ENCODE data around the gene PPM1F.
"Not testable (repeated sequence)": the region's sequence is repeated elsewhere in the genome, so short reads cannot be mapped to it uniquely, and the experiment has no call there.

PPM1F gene

DNA sequence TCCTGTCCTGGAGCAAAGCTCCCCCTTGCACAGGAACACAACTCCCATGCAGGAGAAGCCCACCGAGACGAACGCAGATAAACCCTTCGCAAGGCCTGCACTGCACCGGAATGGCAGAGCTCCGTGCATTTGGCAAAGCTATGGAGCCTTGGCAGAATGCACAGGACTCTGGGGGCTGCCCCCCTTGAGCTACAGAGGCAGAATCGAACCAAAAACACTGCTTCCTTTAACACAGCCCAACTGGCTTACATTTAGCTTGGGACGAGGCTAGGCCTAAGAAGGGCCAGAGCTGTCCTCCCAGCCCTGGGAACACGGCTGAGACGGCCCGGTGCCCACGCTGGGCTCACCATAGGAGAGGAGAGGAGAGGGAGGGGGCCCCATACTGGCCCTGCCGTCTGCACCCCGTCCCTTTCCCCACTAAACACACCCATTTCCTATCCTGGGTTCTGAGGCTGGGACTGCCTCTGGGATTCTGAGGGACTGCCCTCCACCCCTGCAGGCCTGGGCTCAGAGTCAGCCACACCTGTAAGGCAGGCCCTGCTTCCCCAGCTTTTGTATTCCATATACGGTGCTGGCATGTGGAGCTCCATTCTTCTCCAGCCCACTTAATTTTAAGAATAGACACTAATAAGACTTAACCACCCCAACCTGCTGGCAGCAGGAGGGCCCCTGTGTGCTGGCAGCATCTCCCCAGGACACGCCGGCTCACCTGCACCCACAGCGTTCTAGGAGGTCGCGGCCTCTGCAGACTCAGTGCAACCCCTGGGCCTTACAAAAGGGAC is 32.9 kb downstream of the PPM1F start:
- Histone ChIP-seq H3K36me3 (ENCODE audit: insufficient read depth, low read length) (no peaks in the 10 kb centered on the region), H3K4me3 (no peak overlapping the region), H3K9me3 (ENCODE audit: low read depth, low read length) (no peaks in the 10 kb centered on the region), H3K9ac (ENCODE audit: insufficient read length) (no peak overlapping the region), H3K27ac (no peak overlapping the region)
- no peak for TF ChIP-seq POLR2AphosphoS5 (IDR thresholded peaks at IDR 0.05; ENCODE audit: borderline replicate concordance, low read depth, low read length)
- TF ChIP-seq FOXP2 (optimal IDR thresholded peaks at IDR 0.05; ENCODE audit: control extremely low read depth, extremely low read length, insufficient read depth), result no peak
- no peak for TF ChIP-seq EZH2 (IDR thresholded peaks at IDR 0.05)
- no peak for DNase-seq (ENCODE audit: low read depth, low spot score)

GRCh38 chr22:21918466-21919185 is 34.0 kb downstream of the PPM1F start:
- H3K4me3 ChIP-seq, result no peak overlapping the region
- no peak for DNase-seq (ENCODE audit: low read depth, low spot score)
- H3K9me3 ChIP-seq (ENCODE audit: low read depth, low read length), result no peaks in the 10 kb centered on the region
- H3K27ac ChIP-seq, result no peak overlapping the region
- H3K9ac ChIP-seq (ENCODE audit: insufficient read length), result no peak overlapping the region
- no peaks in the 10 kb centered on the region for H3K36me3 ChIP-seq (ENCODE audit: insufficient read depth, low read length)
- TF ChIP-seq POLR2AphosphoS5 (IDR thresholded peaks at IDR 0.05; ENCODE audit: borderline replicate concordance, low read depth, low read length), result no peak
- no peak for TF ChIP-seq FOXP2 (optimal IDR thresholded peaks at IDR 0.05; ENCODE audit: control extremely low read depth, extremely low read length, insufficient read depth)
- TF ChIP-seq EZH2 (IDR thresholded peaks at IDR 0.05), result no peak

GRCh38 chr22:21917959-21918261 is 34.7 kb downstream of the PPM1F start:
- H3K36me3 ChIP-seq (ENCODE audit: insufficient read depth, low read length), result no peaks in the 10 kb centered on the region
- no peaks in the 10 kb centered on the region for H3K9me3 ChIP-seq (ENCODE audit: low read depth, low read length)
- TF ChIP-seq POLR2AphosphoS5 (IDR thresholded peaks at IDR 0.05; ENCODE audit: borderline replicate concordance, low read depth, low read length) (no peak), EZH2 (IDR thresholded peaks at IDR 0.05) (no peak), FOXP2 (optimal IDR thresholded peaks at IDR 0.05; ENCODE audit: control extremely low read depth, extremely low read length, insufficient read depth) (no peak)
- DNase-seq (ENCODE audit: low read depth, low spot score), result no peak
- no peak overlapping the region for H3K27ac ChIP-seq
- H3K9ac ChIP-seq (ENCODE audit: insufficient read length), result no peak overlapping the region
- H3K4me3 ChIP-seq, result no peak overlapping the region

GRCh38 chr22:21917181-21917958 is 35.3 kb downstream of the PPM1F start:
- no peak for TF ChIP-seq POLR2AphosphoS5 (IDR thresholded peaks at IDR 0.05; ENCODE audit: borderline replicate concordance, low read depth, low read length)
- no peak for TF ChIP-seq EZH2 (IDR thresholded peaks at IDR 0.05)
- no peak for TF ChIP-seq FOXP2 (optimal IDR thresholded peaks at IDR 0.05; ENCODE audit: control extremely low read depth, extremely low read length, insufficient read depth)
- Histone ChIP-seq H3K27ac (no peak overlapping the region), H3K4me3 (no peak overlapping the region), H3K9me3 (ENCODE audit: low read depth, low read length) (no peaks in the 10 kb centered on the region), H3K9ac (ENCODE audit: insufficient read length) (no peak overlapping the region), H3K36me3 (ENCODE audit: insufficient read depth, low read length) (no peaks in the 10 kb centered on the region)
- no peak for DNase-seq (ENCODE audit: low read depth, low spot score)

DNA sequence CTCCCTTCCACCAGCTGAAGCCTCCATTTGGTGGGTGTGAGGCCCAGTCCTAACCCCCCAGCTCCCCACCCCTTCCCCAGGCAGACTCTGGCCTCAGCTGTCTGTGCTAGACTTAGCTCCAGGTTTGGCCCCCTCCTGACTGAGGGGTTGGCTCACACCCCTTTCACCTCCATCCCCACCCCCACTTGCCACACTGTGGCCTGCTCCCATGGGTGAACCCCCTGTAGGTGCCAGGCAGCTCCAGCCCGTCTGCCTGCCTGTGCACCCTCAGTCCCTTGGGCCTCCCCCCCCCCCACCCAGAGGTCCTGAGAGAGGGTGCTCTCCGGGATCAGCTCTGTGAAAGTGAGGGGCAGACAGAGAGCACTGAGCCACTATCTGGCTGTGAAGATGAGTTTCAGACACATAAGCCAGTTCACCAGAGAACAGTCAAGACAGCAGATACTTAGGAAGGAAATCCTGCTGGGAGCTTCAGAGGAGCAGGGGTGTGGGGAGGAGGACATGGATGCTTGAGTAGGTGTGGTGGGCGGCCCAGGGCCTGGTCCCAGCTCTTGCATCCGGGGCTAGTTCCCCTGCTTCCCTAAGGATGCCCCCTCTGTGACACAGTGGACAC is 36.2 kb downstream of the PPM1F start:
- Histone ChIP-seq H3K27ac (no peak overlapping the region), H3K36me3 (ENCODE audit: insufficient read depth, low read length) (no peaks in the 10 kb centered on the region), H3K9ac (ENCODE audit: insufficient read length) (no peak overlapping the region), H3K9me3 (ENCODE audit: low read depth, low read length) (no peaks in the 10 kb centered on the region), H3K4me3 (no peak overlapping the region)
- TF ChIP-seq FOXP2 (optimal IDR thresholded peaks at IDR 0.05; ENCODE audit: control extremely low read depth, extremely low read length, insufficient read depth) (no peak), POLR2AphosphoS5 (IDR thresholded peaks at IDR 0.05; ENCODE audit: borderline replicate concordance, low read depth, low read length) (no peak), EZH2 (IDR thresholded peaks at IDR 0.05) (no peak)
- DNase-seq (ENCODE audit: low read depth, low spot score), result no peak

DNA sequence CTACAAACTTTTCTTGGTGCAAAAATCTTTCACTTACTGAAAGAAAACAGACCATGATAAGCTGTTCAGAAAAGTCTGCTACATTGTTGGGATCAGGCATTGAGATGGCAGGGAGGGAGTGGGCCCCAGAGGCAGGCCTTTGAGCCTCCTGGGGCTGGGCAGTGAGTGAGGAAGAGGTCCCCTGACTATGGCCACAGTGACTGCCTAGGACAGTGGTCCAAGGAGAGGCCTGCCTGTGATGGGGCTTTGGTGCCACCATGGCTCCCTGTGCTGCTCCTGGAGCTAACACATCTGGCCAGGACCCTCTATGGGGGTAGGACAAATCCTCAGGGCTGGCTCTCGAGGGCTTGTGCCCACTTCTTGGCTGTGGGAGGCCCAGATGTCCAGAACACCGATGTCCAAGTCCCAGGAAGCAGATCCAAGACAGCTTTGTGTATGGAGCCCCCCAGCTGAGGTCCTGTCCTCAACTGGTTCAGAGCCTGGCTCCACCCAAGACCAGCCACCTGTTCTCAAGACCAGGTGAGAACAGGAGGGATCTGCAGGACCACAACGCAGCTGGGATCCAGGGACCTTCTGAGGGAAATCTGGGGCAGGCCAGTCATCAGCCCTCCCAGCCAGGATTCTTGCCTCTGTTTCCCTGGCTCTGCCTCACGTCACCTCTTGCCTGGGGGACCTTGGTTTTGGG is 36.9 kb downstream of the PPM1F start:
- DNase-seq (ENCODE audit: low read depth, low spot score), result no peak

GRCh38 chr22:21914033-21914642 is 38.5 kb downstream of the PPM1F start:
- not testable (repeated sequence) for DNase-seq (ENCODE audit: low read depth, low spot score)

More for the DNA sequence above, 36.9 kb downstream of the PPM1F start:
- Histone ChIP-seq H3K9ac (ENCODE audit: insufficient read length) (no peak overlapping the region), H3K36me3 (ENCODE audit: insufficient read depth, low read length) (no peaks in the 10 kb centered on the region), H3K27ac (no peak overlapping the region), H3K4me3 (no peak overlapping the region), H3K9me3 (ENCODE audit: low read depth, low read length) (no peaks in the 10 kb centered on the region)
- TF ChIP-seq POLR2AphosphoS5 (IDR thresholded peaks at IDR 0.05; ENCODE audit: borderline replicate concordance, low read depth, low read length) (no peak), FOXP2 (optimal IDR thresholded peaks at IDR 0.05; ENCODE audit: control extremely low read depth, extremely low read length, insufficient read depth) (no peak), EZH2 (IDR thresholded peaks at IDR 0.05) (no peak)

GRCh38 chr22:21910367-21910766 is 42.3 kb downstream of the PPM1F start:
- H3K27ac ChIP-seq; DNase-seq (ENCODE audit: low read depth, low spot score): not testable (repeated sequence)

More at GRCh38 chr22:21914033-21914642, 38.5 kb downstream of the PPM1F start:
- H3K9me3 ChIP-seq (ENCODE audit: low read depth, low read length); H3K36me3 ChIP-seq (ENCODE audit: insufficient read depth, low read length); H3K9ac ChIP-seq (ENCODE audit: insufficient read length); H3K4me3 ChIP-seq; H3K27ac ChIP-seq: not testable (repeated sequence)

More at GRCh38 chr22:21910367-21910766, 42.3 kb downstream of the PPM1F start:
- H3K9me3 ChIP-seq (ENCODE audit: low read depth, low read length); H3K9ac ChIP-seq (ENCODE audit: insufficient read length); H3K4me3 ChIP-seq; H3K36me3 ChIP-seq (ENCODE audit: insufficient read depth, low read length): not testable (repeated sequence)

Data from SK-N-MC (cell line).